Measurements from ENCODE around the gene AFF3. TPM values are rescaled to one million over a fixed set of nuclear protein-coding genes. Genes with fewer than 3 reads are reported as not detected.

AFF3 gene
- total and polyA plus RNA-seq, 2 of the 8 experiments (the other 6 are each of a cell fraction or from before 2014, with no cell fraction given): 0.27 to 3.0 TPM

- H3K27me3 ChIP-seq (replicated peaks in 1 of 4; ENCODE audit: control insufficient read depth in 3 of 4, extremely low read depth in 1 of 4, insufficient read depth in 3 of 4, low read length in 3 of 4): no peaks in the 10 kb centered on the region
- no peaks in the 10 kb centered on the region for H3K36me3 ChIP-seq (ENCODE audit: control insufficient read depth in 2 of 4, insufficient read depth in 4 of 4, low read length in 3 of 4)
- no peak overlapping the region for H2BK20ac ChIP-seq (ENCODE audit: low read length)
- H3K79me2 ChIP-seq (ENCODE audit: control insufficient read depth in 1 of 2, insufficient read depth in 2 of 2, low read length in 2 of 2): no peaks in the 10 kb centered on the region
- H3K4me1 ChIP-seq (replicated peaks in 1 of 4; ENCODE audit: control insufficient read depth in 3 of 4, insufficient read depth in 4 of 4, low read length in 3 of 4): no peaks in the 10 kb centered on the region
- H4K8ac ChIP-seq (ENCODE audit: extremely low read depth, insufficient read depth, low read length): no peak overlapping the region
- no peak overlapping the region for H3K14ac ChIP-seq (ENCODE audit: insufficient read length)
- H3K9me3 ChIP-seq (ENCODE audit: insufficient read depth in 2 of 2, low read depth in 1 of 2, low read length in 1 of 2): no peaks in the 10 kb centered on the region
- no peak overlapping the region for H2BK12ac ChIP-seq (ENCODE audit: low read depth, low read length)
- H3K56ac ChIP-seq (replicated peaks; ENCODE audit: insufficient read length, low read depth, low read length): no peak overlapping the region
- H2BK15ac ChIP-seq (ENCODE audit: low read length): no peak overlapping the region
- no peak overlapping the region for H3K27ac ChIP-seq (ENCODE audit: low read depth, low read length)
- H4K5ac ChIP-seq (ENCODE audit: insufficient read length, low read depth, low read length): no peak overlapping the region
- no peak overlapping the region for H3K23ac ChIP-seq (ENCODE audit: insufficient read length)
- DNase-seq (ENCODE audit: low read depth in 1 of 2, low spot score in 2 of 2) (no peak), FAIRE-seq (no peak)
- WGBS, 2 experiments (ENCODE audit: extremely low coverage in 1 of 2, insufficient coverage in 1 of 2, insufficient read length in 1 of 2, insufficient replicate concordance in 2 of 2, low coverage in 1 of 2, low lambda C conversion rate in 2 of 2, missing lambda C conversion rate in 1 of 2): 90% methylated on average over 8 of the region's 8 CpGs; no CpG with 5 or more reads in 1 of the 2 experiments
- CTCF ChIA-PET (ENCODE audit: partially characterized antibody): interaction anchor here (1.0 to 1.3 kb wide), 3 partner anchors 91 to 478 kb away, joined by 3 to 4 read pairs (median 3); no protein-coding TSS in a partner anchor
- H3K79me1 ChIP-seq (ENCODE audit: low read depth, low read length): no peaks in the 10 kb centered on the region
- no peak overlapping the region for H3K18ac ChIP-seq (ENCODE audit: extremely low read depth, low read length)
- no peak overlapping the region for H3K4ac ChIP-seq (replicated peaks; ENCODE audit: insufficient read length, low read depth, low read length)
- H3K9ac ChIP-seq (replicated peaks in 1 of 4; ENCODE audit: extremely low read depth in 1 of 4, low read depth in 3 of 4, low read length in 3 of 4): no peak overlapping the region
- no peak overlapping the region for H2BK120ac ChIP-seq (replicated peaks; ENCODE audit: low read depth, low read length)
- no peaks in the 10 kb centered on the region for H4K20me1 ChIP-seq (replicated peaks in 1 of 2; ENCODE audit: control insufficient read depth in 1 of 2, insufficient read depth in 2 of 2, low read length in 2 of 2)
- no peak overlapping the region for H3K4me3 ChIP-seq (ENCODE audit: extremely low read depth in 1 of 4, insufficient read depth in 2 of 4, low read depth in 3 of 4, low read length in 4 of 4)
- no peak overlapping the region for H2AFZ ChIP-seq (ENCODE audit: low read length)
- H2AK5ac ChIP-seq (ENCODE audit: low read depth, low read length): no peak overlapping the region
- POLR2A ChIA-PET (ENCODE audit: partially characterized antibody): no interaction called here
- no peak overlapping the region for H2BK5ac ChIP-seq (ENCODE audit: low read depth, low read length)
- H4K91ac ChIP-seq (replicated peaks; ENCODE audit: insufficient read length, low read length): no peak overlapping the region
- no peaks in the 10 kb centered on the region for H3K23me2 ChIP-seq (ENCODE audit: low read depth, low read length)
- no peak overlapping the region for H3K4me2 ChIP-seq (ENCODE audit: insufficient read depth in 1 of 2, low read depth in 2 of 2, low read length in 2 of 2)
- TF ChIP-seq TEAD4 (IDR thresholded peaks at IDR 0.05; ENCODE audit: low read depth, low read length) (no peak), SUZ12 (IDR thresholded peaks at IDR 0.05; ENCODE audit: low read length) (no peak), CTBP2 (IDR thresholded peaks at IDR 0.05; ENCODE audit: borderline replicate concordance, insufficient read depth, insufficient read length, low read length) (no peak), SIX5 (IDR thresholded peaks at IDR 0.05; ENCODE audit: low read depth, low read length) (no peak), EGR1 (IDR thresholded peaks at IDR 0.05; ENCODE audit: borderline replicate concordance, low read depth, low read length) (no peak), CHD2 (IDR thresholded peaks at IDR 0.05; ENCODE audit: low read length) (no peak), ASH2L (IDR thresholded peaks at IDR 0.05; ENCODE audit: low read length) (no peak), YY1 (IDR thresholded peaks at IDR 0.05; ENCODE audit: low read depth, low read length) (no peak), RNF2 (IDR thresholded peaks at IDR 0.05; ENCODE audit: borderline replicate concordance, low read depth, low read length, missing control alignments, poor library complexity, severe bottlenecking) (no peak), KDM1A (IDR thresholded peaks at IDR 0.05; ENCODE audit: borderline replicate concordance, low read length) (no peak), TBP (IDR thresholded peaks at IDR 0.05; ENCODE audit: low read depth, low read length) (no peak), RAD21 (IDR thresholded peaks at IDR 0.05 in 1 of 2, conservative IDR thresholded peaks at IDR 0.05 in 1 of 2; ENCODE audit: low read depth in 2 of 2, low read length in 2 of 2) (no peak), HDAC2 (IDR thresholded peaks at IDR 0.05; ENCODE audit: borderline replicate concordance in 1 of 2, low read depth in 2 of 2, low read length in 2 of 2) (no peak), HDAC6 (IDR thresholded peaks at IDR 0.05; ENCODE audit: low read depth, low read length) (no peak)
Observed at GRCh38 chr2:99784946-99785345, 357.4 kb downstream of the AFF3 start.
